GM04504 (cell line): ENCODE data around the gene RIN3.

Experiments used
- DNase-seq: peaks from one replicate; pipeline ENCODE4 v3.0.0-alpha.2; 2012; ENCODE audit warnings: low read depth

Gene RIN3

DNA sequence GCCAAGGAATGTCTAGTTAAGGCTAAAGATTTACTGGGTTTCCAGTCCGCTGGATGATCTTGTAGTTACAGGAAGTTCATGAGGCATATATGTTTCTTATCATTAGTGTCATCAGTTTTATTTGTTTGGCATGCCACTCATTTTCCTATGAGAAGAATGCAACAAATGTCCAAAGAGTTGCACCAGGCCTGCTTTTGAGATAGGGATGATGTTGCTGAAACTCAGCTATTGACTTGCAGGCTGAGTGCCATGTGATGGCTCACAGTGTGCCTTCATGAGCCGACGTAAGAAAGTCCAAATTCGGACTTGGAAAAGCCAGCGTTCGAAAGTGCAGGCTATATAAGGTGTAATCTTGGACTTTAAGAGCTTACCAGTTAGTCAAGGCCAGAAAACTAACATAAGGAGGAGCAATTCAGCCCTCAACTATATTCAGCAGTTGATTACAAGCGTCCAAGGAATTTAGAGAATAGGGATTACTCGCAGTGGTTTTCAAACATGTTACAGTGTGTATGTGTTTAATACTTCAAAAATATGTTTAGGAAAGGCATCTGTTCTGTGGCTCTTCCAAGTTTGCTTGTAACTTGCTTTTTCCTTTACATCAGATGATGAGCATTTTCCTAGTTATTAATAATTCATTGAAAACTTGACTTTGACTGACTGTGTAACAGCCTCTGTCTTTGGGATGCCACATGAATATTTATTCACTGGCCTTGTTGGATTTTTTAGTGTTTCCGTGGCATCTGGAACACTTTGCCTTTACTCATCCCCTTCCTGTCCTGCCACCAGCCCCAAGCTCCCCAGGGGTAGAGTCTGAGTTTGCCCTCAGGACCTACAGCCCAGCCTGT, 133.6 kb downstream of the RIN3 start:
- peak; percentile 96 for DNase-seq

DNA sequence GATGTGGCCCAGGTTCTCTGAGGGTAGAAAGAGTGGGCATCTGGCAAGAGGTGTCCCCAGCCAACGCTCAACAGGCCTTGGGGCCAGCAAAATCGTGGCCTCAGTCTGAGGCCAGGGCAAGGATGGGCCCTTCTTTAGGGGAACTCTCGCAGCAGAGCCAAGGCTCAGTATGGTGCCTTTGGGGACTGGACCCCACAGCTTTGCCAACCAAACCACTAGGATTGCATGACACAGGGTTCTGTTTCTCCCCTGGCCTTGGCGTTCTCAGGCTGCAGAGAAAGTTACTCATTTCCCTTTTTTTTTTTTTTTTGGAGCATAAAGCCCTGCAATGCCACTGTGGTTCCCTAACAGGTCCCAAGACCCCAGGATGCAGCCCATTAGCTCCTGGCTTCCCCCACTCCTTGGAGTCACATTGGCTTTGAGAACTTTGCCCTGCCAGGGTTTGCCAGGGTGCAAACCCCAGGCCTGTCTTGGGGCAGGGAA, 134.3 kb downstream of the RIN3 start:
- no peak for DNase-seq

DNA sequence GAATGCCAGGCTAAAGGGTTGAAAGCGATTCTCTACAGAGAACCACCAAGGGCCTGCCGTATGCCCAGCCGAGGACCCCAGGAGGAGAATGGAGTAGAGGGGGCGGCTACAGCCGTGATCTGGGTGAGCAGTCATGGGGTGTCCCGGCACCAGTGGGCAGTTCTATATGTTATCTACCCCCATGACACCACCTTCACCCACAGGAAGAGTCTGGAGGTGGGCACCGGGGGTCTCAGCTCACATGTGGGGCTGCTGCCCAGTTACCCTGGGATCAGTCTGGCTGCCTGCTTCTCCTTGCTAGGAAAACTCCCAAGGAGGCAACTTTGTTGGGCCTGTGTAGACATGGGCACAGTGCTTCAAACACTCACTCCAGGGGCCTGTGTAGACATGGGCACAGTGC, 135.5 kb downstream of the RIN3 start:
- no peak for DNase-seq

DNA sequence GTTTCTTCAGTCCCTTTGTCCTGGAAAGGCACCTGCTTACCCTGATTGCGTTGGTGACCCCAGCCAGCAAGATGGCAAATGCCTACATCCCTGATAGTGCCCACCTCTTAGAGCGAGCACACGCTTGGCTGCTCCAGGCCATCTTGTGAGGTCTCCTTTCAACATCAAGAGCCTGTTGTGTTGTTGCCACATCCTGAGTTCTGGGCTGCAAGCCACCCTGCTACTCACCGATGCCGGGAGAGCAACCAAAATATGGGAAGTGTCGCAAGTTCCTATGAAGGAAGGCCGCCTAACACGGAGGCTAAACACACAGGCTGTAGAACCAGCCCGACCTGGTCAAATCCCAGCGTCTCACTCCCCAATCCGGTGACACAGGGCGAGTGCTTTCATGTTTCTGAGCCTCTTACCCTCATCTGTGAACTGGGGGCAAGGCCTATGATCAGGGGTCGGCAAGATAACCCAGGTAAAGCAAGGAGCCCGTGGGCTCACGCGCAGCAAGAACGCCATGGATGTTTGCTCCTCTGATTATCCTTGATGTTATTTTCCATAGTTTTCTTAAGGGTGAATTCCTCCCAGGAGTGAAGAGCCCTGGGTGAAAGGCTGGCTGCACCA, 136.5 kb downstream of the RIN3 start:
- peak; percentile 84 for DNase-seq

DNA sequence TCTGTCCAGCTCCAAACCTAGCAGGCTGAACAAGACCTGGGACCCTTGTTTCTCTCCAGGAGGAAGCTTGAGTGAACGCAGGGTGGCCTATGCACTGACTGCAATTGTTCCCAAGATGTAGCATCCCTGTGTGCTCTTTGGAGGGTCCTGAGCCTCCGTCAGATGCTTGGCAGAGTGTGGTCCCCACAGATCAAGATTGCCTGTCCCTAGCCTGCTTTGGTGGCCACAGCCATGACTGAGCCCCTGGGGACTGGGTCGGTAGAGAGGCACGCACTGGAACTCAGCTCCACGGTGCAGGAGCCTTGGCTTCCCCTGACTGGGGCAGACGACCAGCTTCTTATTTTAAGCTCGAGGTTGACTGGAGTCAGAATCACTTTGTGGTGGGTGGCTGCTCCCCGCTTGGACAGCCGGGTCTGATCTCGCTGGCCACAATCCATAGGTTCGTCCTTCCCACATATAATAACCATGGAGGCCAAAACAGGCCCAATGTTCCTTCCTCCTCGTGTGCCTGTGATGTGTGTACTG, 137.1 kb downstream of the RIN3 start:
- no peak for DNase-seq

DNA sequence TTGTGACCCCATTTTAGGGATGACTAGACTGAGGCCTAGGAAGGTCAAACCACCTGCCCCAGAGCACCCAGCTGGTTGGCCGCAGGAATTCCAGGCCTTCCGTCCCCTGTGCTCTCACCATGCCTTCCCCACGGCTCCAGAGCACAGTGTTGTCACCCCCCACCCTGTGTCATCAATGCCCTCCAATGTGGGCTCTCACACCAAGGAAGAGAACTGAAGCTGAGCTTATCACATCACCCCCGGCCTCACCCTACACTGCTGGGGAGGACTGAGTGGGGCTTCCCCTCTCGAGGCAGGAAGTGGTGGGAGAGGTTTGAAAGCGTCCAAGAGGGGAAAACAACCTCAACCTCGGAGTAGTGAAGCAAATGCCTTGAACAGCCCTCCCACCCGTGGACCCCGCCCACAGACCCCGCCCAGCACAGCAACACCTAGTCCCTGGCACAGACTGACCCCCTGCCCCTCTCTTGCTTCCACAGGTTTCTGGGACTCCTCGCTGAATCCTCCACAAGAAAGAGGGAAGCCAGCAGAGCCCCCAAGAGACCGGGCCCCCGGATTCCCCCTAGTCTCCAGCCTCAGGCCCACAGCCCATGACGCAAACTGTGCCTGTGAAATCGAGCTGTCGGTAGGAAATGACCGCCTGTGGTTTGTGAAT, 137.7 kb downstream of the RIN3 start:
- no peak for DNase-seq

DNA sequence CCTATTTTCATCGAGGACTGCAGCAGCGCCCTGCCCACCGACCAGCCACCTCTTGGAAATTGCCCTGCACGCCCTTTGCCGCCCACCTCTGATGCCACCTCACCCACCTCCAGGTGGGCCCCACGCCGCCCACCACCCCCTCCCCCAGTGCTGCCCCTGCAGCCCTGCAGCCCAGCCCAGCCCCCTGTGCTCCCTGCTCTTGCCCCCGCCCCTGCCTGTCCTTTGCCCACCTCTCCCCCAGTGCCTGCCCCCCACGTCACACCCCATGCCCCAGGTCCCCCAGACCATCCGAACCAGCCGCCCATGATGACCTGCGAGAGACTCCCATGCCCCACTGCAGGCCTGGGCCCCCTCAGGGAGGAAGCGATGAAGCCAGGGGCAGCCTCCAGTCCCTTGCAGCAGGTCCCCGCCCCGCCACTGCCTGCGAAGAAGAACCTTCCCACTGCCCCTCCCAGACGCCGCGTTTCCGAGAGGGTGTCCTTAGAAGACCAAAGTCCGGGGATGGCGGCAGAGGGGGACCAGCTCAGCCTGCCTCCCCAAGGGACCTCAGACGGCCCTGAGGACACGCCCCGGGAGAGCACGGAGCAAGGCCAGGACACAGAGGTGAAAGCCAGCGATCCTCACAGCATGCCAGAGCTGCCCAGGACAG, 138.3 kb downstream of the RIN3 start:
- no peak for DNase-seq

DNA sequence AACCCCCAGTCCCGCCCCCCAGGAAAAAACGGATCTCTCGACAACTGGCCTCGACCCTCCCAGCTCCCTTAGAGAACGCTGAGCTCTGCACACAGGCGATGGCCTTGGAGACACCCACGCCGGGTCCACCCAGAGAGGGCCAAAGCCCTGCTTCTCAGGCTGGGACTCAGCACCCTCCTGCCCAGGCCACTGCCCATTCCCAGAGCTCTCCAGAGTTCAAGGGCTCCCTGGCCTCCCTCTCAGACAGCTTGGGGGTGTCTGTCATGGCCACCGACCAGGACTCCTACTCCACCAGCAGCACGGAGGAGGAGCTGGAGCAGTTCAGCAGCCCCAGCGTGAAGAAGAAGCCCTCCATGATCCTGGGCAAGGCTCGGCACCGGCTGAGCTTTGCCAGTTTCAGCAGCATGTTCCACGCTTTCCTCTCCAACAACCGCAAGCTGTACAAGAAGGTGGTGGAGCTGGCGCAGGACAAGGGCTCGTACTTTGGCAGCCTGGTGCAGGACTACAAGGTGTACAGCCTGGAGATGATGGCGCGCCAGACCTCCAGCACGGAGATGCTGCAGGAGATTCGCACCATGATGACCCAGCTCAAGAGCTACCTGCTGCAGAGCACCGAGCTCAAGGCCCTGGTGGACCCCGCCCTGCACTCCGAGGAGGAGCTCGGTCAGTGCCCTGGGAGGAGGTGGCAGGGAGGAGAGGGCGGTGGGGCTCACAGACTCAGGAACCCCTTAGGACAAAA, 139.0 kb downstream of the RIN3 start:
- no peak for DNase-seq

DNA sequence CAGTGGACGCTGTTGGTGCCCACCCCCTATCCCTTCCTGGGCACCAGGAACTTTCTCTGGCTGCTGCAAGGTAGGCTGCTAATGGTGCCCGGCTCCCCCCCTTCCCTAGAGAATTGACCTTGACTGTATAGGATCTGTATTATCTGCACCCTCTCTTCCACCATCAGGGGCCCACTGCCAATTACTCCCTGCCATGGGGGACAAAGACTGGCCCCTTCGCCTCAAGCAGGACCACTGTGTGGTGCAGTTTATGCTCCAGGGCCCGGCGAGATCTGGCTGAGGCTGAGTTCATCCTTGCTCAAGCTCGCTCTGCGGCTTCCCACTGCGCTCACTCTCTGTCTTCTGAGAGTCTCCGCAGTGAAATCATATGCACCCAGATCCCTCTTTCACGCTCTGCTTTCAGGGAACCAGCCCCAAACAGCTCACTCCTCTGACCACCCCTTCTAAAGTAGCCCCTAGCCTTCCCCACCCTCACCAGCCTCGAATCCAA, 139.6 kb downstream of the RIN3 start:
- DNase-seq = no peak

DNA sequence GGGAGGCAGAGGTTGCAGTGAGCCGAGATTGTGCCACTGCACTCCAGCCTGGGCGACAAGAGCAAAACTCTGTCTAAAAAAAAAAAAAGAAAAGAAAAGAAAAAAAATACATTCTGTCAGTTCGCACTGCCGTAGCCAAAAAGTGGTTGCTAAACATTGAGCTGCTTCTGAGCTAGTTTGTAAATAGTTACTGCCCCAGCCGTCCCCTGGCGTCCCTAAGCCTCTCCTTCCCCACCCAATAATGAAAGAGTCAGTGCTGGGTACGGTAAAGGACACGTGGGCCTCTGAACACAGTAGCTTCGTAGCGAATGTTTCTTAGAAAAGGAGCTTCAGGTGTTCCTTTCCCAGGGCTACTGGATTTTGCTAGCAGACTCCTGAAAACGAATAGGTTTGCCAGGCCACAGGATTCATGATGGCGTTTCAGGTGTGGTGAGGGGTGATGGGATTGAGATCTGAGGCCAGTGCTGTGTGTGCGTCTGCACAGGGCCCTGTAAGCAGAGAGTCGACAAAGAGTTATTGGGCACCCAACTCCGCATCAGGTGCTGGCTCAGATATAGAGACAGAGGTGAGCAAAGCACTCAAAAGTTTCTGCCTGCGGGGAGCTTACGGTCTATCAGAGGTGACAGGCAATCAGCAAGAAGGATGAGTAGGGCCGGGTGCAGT, 140.8 kb downstream of the RIN3 start:
- DNase-seq = no peak

DNA sequence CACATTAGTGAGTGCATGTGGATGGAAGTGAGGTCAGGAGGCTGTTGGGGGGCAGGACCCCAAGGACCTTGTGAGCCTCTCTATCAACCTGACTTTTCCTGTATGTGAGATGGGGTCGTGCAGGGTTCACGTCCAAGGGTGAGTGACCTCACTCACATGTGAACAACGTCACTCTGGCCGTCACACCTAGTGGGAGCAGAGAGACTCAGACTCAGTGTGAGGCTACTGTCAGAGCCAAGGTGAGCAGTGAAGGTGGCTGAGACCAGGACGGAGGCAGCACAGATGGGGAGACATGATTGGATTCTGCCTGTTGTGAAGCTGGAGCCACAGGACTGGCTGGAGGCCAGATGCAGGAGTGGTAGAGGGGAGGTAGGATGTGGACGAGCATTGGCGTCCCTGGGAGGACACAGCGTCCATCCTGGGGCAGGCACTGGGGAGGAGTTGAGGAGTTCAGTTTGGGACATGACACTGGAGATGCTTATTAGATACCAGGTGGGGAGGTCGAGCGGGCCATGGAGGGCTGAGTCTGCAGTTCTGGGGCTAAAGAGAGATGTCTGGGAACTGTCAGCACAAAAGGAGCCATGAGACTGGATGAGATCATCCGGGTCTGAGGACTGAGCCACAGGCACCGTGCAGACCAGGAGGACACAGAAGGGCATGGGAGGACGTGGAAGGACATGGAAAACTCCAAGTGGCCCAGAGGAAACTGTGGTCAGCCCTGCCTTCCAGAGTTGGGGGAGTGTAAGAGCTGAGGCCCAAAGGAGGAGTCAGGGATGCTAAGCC, 142.0 kb downstream of the RIN3 start:
- no peak for DNase-seq

DNA sequence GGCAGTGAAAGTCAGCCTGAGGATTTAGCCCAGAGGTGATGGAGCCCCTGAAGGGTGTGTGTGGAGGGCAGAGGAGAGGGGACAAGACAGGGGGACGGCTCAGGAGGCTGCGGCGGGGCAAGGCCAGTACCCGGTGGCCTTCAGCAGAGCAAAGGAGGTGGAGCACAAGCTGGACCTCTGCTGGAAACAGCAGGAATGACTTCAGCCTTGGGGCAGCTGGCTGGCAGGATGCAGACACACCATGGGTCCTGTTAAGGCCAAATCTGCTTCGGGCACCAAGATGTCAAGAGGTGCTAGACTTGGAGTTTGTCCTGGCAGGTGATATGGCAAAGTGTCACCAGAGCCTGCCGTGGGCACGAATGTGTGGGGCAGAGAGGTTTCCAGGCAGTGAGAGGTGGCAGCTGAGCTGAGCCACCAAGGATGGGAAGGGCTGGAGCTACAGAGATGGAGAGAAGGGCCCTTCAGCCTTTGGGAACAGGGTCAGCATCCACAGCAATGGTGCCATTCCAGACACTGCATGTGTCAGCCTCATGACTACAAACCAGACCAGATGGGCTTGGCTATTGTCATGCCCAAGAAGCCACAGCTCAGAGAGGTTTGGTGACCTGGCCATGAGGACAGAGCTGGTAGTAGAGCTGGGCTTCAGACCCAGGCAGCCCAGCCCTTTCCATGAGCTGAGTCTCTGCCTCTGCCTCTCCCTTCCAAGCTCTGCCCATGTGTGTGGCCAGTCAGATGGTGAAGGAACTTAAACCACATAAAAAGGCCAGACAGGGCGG, 142.9 kb downstream of the RIN3 start:
- DNase-seq = no peak

DNA sequence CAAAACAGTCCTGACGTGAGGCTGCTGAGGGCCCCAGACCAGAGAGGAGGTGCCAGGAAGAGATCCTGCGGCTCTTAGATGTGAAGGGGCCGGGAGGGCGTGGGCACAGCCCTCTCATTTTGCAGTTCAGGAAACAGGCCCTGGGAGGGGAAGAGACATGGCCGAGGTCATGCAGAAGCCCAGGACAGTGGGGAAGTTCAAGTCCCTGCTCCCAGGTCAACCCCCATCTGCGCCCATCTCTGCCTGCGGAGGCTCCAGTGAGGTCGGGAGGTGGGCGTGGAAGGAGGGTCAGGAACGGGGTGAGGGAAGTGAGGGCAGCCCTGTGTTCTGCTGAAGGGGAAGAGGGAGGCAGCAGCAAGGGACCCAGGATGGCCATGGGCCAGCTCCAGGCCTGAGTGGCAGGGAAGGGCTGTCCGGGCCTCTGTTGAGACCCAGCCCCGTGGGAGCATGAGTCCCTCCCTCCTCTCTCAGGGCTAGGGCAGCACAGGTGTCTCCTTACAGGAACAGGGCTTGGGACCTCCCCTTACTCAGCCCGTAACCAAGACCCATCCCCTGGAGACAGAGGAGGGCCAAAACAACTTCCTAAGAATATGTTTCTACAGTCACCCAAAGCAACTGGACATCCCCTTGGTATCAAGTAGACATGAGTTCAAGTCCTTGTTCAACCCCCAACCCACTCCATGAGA, 144.0 kb downstream of the RIN3 start:
- no peak for DNase-seq

DNA sequence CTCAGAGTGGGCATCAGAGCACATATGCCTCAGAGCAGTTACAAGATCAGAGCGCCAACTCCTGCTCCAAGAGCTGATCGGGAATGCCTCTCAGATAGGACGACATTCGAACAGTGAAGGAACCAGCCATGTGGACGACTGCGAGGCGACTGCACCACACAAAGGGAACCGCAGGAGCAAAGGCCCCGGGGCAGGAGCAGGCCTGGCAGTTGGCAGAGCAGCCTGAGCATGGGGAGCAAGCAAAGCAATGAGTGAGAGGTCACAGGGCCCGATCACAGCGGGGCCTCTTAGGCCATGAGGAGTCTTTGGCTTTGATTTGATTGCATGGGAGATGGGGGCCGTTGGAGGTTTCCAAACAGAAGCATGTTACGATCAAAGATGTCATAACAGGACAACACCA, 144.6 kb downstream of the RIN3 start:
- no peak for DNase-seq

DNA sequence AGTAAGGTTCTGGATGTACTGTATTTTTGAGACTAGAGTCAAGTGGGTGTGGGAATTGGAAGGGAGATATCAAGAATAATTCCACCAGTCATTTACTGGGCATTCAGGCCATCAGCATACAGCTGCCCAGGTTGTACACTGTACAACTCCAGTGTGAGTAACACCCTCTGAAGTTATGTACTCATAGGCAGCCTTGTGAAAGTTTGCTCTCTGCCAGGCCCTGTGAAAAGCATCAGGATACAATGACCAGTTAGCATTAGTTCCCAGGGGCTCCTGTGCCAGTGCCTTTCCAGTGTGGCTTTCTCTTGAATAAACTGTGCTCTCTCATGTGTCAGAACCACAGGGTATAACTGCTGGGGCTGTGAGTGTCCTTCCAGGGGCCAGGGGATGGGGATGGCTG, 145.1 kb downstream of the RIN3 start:
- no peak for DNase-seq

DNA sequence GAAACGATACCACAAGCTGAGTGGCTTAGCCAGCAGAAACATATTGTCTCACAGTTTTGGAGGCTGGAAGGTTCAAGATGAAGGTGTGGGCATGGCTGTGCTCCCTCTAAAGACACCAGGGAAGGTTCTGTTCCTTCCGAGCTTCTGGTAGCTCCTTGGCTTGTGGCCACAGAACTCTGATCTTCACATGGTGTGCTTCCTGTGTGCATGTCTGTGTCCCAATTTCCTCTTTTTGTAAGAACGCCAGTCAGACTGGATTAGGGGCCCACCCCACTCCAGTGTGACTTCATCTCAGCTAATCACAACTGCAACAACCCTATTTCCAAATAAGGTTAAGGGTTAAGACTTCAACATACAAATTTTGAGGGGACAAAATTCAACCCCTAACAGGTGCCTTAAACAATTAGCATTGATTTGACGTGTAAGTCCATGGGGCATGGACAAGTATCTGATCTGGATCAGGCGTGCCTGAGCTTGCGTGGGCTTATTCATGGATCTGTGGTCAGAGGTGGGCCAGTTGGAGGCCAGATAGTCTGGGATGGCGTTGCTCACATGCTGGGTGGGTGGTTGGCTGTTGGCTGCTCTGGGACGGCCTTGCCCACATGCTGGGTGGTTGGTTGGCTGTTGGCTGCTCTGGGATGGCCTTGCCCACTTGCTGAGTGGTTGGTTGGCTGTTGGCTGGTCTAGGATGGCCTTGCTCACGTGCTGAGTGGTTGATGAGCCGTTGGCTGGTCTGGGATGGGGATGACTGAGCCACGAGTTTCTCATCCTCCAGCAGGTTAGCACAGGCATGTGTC, 146.4 kb downstream of the RIN3 start:
- DNase-seq = no peak

DNA sequence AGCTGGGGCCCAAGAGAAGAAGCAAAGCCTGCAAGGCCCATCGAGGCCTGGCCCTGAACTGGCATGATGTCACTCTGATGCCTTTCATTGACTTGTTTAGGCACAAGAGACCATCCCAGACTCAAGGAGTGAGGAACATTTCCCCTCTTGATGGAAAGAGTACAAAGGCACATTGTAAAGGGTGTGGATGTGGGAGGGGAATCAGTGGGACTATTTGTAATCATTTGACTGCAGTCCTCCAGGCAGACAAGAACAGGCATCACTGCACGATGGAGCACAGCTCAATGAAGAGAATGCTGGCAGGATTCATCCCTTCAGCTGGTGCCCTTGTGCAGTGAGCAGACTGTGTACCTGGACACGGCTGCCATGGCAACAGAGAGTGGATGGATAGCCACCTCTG, 147.0 kb downstream of the RIN3 start:
- DNase-seq = no peak

DNA sequence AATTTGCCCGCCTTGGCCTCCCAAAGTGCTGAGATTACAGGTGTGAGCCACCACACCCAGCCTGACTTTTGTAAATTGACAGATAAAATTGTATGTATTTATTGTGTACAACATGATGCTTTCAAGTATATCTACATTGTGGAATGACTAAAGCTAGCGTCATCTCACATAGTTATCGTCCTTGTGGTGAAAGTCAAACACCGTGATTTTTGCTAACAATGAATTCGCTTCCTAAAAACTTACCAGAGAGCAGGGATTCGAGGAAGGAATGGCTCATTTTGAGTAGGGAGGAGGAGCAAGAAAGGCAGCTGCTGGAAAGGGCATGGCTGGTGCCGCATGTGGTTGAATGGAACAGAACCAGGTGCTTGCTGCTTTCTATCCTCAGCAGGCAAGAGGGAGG, 149.5 kb downstream of the RIN3 start:
- no peak for DNase-seq
